ENCODE measurements around the gene ATG101.

ATG101 gene

DNA sequence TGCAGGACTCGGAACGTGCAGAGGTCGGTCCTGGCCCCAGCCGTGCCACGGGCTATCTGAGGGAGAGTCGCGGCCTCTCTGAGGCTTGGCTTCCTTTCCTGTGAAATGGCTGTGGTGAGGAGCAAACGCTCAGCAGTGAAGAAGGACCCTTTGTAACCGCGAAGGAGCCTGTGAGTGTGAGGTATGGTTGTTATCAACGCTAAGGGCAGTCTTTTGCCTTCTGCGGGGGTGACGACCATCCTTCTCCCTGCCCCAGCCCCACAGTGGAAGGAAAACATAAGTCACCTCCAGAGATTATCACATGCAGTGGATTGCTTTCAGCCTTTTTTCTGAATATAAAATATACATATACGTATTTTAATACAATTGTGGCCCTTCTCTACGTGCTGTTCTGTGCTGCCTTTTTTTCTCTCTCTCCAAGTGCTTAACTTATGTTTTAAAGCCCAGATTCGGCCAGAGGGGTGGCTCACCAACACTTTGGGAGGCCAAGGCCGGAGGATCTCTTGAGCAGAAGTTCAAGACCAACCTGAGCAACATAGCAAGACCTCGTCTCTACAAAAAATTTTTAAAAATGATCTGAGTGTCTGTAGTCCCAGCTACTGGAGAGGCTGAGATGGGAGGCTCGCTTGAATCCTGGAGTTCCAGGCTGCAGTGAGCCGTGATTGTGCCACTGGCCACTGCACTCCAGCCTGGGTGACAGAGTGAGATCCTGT, 45.6 kb upstream of the ATG101 start:
- CTCF ChIA-PET, result interaction anchor here (0.7 to 32.6 kb wide), 23 partner anchors 1 to 856 kb away, joined by 3 to 1695 read pairs (median 7); partner anchors contain the start of genes ANKRD33, ATG101, NR4A1 and SMIM41
- DNase-seq (ENCODE audit: low read depth, low spot score), result no peak
- peak overlapping the region; percentile 59 for H3K4me3 ChIP-seq (ENCODE audit: low read depth, low read length)
- POLR2A ChIA-PET, result interaction anchor here (0.7 to 1.0 kb wide), 2 partner anchors 8 to 20 kb away, joined by 3 read pairs; no protein-coding TSS in a partner anchor
- TF ChIP-seq, protein P1, sequence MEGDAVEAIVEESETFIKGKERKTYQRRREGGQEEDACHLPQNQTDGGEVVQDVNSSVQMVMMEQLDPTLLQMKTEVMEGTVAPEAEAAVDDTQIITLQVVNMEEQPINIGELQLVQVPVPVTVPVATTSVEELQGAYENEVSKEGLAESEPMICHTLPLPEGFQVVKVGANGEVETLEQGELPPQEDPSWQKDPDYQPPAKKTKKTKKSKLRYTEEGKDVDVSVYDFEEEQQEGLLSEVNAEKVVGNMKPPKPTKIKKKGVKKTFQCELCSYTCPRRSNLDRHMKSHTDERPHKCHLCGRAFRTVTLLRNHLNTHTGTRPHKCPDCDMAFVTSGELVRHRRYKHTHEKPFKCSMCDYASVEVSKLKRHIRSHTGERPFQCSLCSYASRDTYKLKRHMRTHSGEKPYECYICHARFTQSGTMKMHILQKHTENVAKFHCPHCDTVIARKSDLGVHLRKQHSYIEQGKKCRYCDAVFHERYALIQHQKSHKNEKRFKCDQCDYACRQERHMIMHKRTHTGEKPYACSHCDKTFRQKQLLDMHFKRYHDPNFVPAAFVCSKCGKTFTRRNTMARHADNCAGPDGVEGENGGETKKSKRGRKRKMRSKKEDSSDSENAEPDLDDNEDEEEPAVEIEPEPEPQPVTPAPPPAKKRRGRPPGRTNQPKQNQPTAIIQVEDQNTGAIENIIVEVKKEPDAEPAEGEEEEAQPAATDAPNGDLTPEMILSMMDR (IDR thresholded peaks at IDR 0.05; ENCODE audit: insufficient read depth, low read length, missing control alignments), result no peak

DNA sequence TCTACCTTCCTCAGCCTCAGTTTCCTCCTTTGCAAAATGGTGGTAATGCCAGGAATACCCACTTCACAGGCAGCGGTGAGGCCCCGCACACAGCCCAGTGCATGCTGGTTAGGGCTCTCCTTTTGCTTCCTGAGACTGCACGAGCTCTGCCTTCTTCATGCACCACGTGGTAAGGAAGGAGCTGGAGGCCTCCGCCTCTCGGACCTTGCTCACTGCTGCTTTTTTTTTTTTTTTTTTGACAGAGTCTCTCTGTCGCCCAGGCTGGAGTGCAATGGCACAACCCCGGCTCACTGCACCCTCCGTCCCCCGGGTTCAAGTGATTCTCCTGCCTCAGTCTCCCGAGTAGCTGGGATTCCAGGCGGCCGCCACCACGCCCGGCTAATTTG, 44.9 kb upstream of the ATG101 start:
- CTCF ChIA-PET, result interaction anchor here (0.7 to 32.6 kb wide), 37 partner anchors 0 to 958 kb away, joined by 3 to 1695 read pairs (median 5); partner anchors contain the start of genes ANKRD33, ATG101, NR4A1 and SMIM41
- no peak for DNase-seq (ENCODE audit: low read depth, low spot score)
- no peak overlapping the region for H3K4me3 ChIP-seq (ENCODE audit: low read depth, low read length)
- TF ChIP-seq, protein P1 (IDR thresholded peaks at IDR 0.05; ENCODE audit: insufficient read depth, low read length, missing control alignments), result no peak
- POLR2A ChIA-PET, result interaction anchor here (0.7 to 1.4 kb wide), 5 partner anchors 15 to 64 kb away, joined by 3 to 7 read pairs (median 3); no protein-coding TSS in a partner anchor

- TF ChIP-seq, protein P1 (IDR thresholded peaks at IDR 0.05; ENCODE audit: insufficient read depth, low read length, missing control alignments), result no peak
- no peak for DNase-seq (ENCODE audit: low read depth, low spot score)
- ChIA-PET POLR2A (interaction anchor here (1.2 kb wide), 1 partner anchor 57 kb away, joined by 4 read pairs; no protein-coding TSS in a partner anchor), CTCF (interaction anchor here (0.9 to 32.6 kb wide), 27 partner anchors 1 to 858 kb away, joined by 3 to 1695 read pairs (median 11); partner anchors contain the start of genes ANKRD33, ATG101, NR4A1 and SMIM41)
- no peak overlapping the region for H3K4me3 ChIP-seq (ENCODE audit: low read depth, low read length)
Measured at GRCh38 chr12:52026263-52026662, 43.5 kb upstream of the ATG101 start.

GRCh38 chr12:52027085-52027843, 42.5 kb upstream of the ATG101 start:
- ChIA-PET POLR2A (no interaction called here), CTCF (interaction anchor here (0.8 to 32.6 kb wide), 11 partner anchors 12 to 857 kb away, joined by 3 to 1695 read pairs (median 155); partner anchors contain the start of genes ANKRD33, ATG101, NR4A1 and SMIM41)
- TF ChIP-seq, protein P1 (IDR thresholded peaks at IDR 0.05; ENCODE audit: insufficient read depth, low read length, missing control alignments), result no peak
- no peak for DNase-seq (ENCODE audit: low read depth, low spot score)
- H3K4me3 ChIP-seq (ENCODE audit: low read depth, low read length), result no peak overlapping the region

- ChIA-PET CTCF (interaction anchor here (1.0 to 32.6 kb wide), 10 partner anchors 9 to 851 kb away, joined by 3 to 1695 read pairs (median 170); partner anchors contain the start of genes ANKRD33, ATG101, NR4A1 and SMIM41), POLR2A (interaction anchor here (0.8 kb wide), 1 partner anchor 11 kb away, joined by 3 read pairs; no protein-coding TSS in a partner anchor)
- TF ChIP-seq, protein P1 (IDR thresholded peaks at IDR 0.05; ENCODE audit: insufficient read depth, low read length, missing control alignments), result no peak
- DNase-seq (ENCODE audit: low read depth, low spot score), result no peak
- H3K4me3 ChIP-seq (ENCODE audit: low read depth, low read length), result no peak overlapping the region
Measured at GRCh38 chr12:52029685-52030084, 40.1 kb upstream of the ATG101 start.
